Measurements from ENCODE around the gene SCIN.

DNA sequence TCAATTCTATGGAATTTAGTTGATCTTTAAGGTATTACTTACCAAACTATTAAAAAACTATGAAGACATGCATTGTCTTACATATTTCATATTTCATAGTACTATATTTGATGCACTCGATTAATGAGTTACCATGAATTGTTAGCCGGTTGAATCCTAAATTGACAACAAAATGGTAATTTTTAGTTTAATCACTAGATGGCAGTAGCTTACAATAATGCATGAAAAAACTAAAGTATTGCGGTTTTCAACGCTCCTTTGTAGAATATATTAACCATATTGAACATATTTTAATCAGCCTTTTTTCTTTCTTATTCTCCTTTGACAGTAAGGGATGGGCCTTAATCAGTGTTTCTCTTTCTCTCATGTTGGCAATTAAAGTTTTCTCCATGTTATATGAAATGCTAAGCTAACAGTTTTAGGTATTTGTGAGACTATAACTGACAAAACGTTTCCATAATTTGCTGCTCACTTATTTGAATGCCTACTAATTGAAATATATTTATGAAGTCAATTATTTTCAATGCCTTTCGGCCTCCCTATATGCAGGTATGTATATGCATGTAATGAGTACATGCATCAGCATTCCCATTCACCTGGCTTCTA, 68.4 kb downstream of the SCIN start:
- TF ChIP-seq, protein P1, sequence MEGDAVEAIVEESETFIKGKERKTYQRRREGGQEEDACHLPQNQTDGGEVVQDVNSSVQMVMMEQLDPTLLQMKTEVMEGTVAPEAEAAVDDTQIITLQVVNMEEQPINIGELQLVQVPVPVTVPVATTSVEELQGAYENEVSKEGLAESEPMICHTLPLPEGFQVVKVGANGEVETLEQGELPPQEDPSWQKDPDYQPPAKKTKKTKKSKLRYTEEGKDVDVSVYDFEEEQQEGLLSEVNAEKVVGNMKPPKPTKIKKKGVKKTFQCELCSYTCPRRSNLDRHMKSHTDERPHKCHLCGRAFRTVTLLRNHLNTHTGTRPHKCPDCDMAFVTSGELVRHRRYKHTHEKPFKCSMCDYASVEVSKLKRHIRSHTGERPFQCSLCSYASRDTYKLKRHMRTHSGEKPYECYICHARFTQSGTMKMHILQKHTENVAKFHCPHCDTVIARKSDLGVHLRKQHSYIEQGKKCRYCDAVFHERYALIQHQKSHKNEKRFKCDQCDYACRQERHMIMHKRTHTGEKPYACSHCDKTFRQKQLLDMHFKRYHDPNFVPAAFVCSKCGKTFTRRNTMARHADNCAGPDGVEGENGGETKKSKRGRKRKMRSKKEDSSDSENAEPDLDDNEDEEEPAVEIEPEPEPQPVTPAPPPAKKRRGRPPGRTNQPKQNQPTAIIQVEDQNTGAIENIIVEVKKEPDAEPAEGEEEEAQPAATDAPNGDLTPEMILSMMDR (IDR thresholded peaks at IDR 0.05): peak; percentile 48 to 79 (median 54)
- no peak for TF ChIP-seq POLR2A (IDR thresholded peaks at IDR 0.05)

Measured in adrenal gland (tissue), 5 donors.